Measurements from ENCODE around the gene PIK3AP1.
"Not testable (repeated sequence)": the region's sequence is repeated elsewhere in the genome, so short reads cannot be mapped to it uniquely, and the experiment has no call there.

PIK3AP1 gene

DNA sequence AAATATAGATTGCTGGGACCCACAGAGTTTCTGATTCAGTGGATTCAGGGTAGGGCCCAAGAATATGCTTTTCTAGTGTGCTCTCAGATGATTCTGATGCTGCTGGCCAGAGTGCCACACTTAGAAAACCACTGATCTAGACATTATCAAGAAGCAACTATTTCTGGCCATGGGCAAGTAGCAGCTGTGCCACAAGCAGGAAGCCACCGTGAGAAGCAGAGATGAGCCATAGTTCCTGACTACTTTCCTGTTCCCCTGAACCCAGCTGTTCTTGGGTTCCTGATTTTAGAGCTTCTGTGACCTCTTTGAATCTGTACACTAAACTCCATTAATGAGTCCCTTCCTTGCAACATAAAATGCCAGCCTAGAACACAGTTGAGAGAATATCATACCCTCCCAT is 38.1 kb upstream of the PIK3AP1 start:
- no peak for DNase-seq (ENCODE audit: low read depth)
- TF ChIP-seq, protein P1, sequence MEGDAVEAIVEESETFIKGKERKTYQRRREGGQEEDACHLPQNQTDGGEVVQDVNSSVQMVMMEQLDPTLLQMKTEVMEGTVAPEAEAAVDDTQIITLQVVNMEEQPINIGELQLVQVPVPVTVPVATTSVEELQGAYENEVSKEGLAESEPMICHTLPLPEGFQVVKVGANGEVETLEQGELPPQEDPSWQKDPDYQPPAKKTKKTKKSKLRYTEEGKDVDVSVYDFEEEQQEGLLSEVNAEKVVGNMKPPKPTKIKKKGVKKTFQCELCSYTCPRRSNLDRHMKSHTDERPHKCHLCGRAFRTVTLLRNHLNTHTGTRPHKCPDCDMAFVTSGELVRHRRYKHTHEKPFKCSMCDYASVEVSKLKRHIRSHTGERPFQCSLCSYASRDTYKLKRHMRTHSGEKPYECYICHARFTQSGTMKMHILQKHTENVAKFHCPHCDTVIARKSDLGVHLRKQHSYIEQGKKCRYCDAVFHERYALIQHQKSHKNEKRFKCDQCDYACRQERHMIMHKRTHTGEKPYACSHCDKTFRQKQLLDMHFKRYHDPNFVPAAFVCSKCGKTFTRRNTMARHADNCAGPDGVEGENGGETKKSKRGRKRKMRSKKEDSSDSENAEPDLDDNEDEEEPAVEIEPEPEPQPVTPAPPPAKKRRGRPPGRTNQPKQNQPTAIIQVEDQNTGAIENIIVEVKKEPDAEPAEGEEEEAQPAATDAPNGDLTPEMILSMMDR (IDR thresholded peaks at IDR 0.05; ENCODE audit: low read depth, low read length, missing control alignments): no peak
- no peak overlapping the region for H3K4me3 ChIP-seq (ENCODE audit: low read depth, low read length)
- in situ Hi-C loops (cut with HindIII; ENCODE audit: low sequenced_read_pairs): no loop called here

DNA sequence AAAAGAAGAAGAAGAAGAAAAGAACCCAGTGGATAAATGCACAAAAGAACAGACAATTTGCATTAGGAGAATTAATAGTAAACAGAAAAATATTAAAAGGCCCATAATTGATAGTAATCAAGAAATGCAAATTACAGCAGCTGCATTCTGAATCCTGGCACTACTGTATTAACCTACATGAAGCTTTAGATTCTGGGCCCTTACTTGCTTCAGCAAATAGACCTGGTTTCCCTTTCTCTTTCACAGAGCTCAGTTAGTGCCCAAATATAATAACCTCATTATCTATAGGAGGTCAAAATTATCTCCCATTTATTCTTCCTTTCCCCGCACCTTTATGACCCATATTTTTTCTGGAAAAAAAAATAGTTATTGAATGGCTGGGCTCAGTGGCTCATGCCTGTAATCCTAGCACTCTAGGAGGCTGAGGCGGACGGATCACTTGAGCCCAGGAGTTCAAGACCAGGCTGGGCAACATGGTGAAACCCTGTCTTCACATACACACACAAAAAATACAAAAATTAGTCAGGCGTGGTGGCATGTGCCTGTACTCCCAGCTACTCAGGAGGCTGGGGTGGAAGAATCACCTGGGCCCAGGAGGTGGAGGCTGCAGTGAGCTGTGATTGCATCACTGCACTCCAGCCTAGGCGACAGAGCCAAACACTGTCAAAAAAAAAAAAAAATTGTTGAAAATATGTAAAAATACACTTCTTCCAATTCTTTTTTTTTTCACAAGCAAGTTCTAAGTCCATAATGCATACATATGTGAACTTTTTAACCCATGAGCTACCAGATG is 36.0 kb upstream of the PIK3AP1 start:
- in situ Hi-C loops (cut with HindIII; ENCODE audit: low sequenced_read_pairs): no loop called here
- no peak overlapping the region for H3K4me3 ChIP-seq (ENCODE audit: low read depth, low read length)
- TF ChIP-seq, protein P1 (IDR thresholded peaks at IDR 0.05; ENCODE audit: low read depth, low read length, missing control alignments): no peak
- DNase-seq (ENCODE audit: low read depth): no peak

DNA sequence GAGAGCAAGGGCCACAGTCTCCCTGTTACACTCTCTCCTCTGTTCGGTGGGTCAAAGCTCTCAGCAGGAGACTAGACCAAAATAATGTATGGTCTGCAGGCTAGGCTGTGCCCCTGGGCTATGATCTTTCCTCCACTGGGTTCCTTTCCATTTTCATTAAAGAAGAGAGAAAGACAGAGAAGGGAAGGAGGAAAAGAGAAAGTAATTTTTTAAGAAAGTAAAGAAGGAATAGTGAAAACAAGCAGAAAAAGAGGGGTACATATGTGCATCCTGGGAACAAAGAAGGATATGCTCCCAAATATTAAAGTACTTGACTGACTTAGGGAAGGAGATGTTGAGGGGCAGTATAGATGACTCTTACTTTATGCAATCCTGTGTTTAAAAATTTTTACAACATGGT is 33.6 kb upstream of the PIK3AP1 start:
- H3K4me3 ChIP-seq (ENCODE audit: low read depth, low read length): no peak overlapping the region
- in situ Hi-C loops (cut with HindIII; ENCODE audit: low sequenced_read_pairs): no loop called here
- TF ChIP-seq, protein P1 (IDR thresholded peaks at IDR 0.05; ENCODE audit: low read depth, low read length, missing control alignments): no peak
- DNase-seq (ENCODE audit: low read depth): no peak

DNA sequence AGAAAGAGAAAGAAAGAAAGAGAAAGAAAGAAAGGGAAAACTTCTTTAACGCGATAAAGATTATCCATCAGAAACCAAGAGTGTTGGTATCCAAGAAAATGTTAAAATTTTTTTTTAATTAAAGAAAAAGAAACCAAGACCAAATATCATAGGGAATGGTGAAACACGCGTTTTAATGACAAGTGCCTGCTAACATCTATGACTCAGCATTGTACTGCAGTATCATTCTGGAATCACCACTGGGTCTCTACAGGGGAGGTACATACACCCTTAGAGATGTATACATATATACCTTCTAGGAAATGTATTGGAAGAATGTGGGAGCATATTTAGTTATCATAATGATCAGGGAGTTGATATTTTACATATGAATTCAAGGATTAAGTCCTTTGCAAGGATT is 32.1 kb upstream of the PIK3AP1 start:
- TF ChIP-seq, protein P1 (IDR thresholded peaks at IDR 0.05; ENCODE audit: low read depth, low read length, missing control alignments): no peak
- no peak overlapping the region for H3K4me3 ChIP-seq (ENCODE audit: low read depth, low read length)
- DNase-seq (ENCODE audit: low read depth): no peak
- in situ Hi-C loops (cut with HindIII; ENCODE audit: low sequenced_read_pairs): no loop called here

DNA sequence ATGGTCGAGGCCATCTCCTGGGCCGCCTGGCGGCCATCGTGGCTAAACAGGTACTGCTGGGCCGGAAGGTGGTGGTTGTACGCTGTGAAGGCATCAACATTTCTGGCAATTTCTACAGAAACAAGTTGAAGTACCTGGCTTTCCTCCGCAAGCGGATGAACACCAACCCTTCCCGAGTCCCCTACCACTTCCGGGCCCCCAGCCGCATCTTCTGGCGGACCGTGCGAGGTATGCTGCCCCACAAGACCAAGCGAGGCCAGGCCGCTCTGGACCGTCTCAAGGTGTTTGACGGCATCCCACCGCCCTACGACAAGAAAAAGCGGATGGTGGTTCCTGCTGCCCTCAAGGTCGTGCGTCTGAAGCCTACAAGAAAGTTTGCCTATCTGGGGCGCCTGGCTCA is 30.0 kb upstream of the PIK3AP1 start:
- in situ Hi-C loops (cut with HindIII; ENCODE audit: low sequenced_read_pairs); H3K4me3 ChIP-seq (ENCODE audit: low read depth, low read length); DNase-seq (ENCODE audit: low read depth): not testable (repeated sequence)

DNA sequence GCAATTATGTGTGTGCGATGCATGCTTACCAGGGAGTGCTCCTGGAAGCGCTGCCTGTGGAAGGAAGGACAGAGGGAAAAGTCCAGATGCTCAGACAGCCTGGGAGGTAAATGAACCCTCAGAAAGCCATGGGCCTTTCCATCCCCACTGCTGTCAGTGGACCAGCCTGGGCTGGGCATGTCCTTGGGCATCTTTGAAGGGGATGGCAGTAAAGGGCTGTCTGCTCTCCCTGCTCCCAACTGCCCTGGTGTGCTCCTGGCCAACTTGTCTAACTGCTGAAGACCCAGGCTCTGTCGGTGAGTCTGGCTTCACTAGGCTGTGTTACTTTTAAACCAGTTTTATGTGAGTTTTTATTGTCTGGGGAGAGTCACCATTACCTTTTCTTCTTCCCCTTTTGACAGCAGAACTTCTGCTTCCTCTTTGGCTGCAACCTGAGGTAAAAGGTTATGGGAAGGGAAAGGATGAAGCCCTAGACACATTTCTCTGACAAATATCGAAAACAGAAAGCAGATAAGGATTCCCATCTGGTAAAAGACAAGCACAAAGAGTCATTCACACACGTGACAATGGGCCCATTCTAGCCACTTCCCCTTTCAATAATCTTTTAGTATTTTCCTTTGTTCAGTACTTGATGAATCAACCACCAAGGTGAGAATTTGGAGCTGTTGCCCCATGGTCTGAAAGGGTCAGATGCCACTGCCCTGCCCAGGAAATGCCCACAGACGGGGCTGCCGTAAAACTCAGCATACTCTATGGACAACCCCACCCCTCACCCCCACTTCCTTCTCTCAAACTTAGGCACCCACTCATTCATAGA is 27.6 kb upstream of the PIK3AP1 start:
- TF ChIP-seq, protein P1 (IDR thresholded peaks at IDR 0.05; ENCODE audit: low read depth, low read length, missing control alignments): no peak
- H3K4me3 ChIP-seq (ENCODE audit: low read depth, low read length): no peak overlapping the region
- in situ Hi-C loops (cut with HindIII; ENCODE audit: low sequenced_read_pairs): no loop called here
- DNase-seq (ENCODE audit: low read depth): no peak

DNA sequence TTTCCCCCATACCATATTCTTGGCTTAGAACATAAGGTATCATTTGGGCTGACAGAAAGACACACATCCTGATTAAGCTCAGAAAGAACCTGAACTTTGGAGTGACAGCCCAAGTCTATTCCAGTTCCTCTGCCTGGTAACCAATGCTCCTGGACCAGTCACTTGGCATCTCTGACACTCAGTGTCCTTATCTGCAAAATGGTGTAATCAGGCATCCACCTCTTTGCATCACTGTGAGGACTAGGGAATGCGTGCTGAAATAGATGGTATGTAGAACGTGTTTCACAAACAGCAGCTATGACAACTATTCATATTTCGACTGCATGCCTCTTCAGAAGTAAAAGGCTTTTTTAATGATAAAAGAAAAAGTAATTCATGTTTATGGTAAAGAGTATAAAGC is 26.2 kb upstream of the PIK3AP1 start:
- in situ Hi-C loops (cut with HindIII; ENCODE audit: low sequenced_read_pairs): no loop called here
- no peak overlapping the region for H3K4me3 ChIP-seq (ENCODE audit: low read depth, low read length)
- DNase-seq (ENCODE audit: low read depth): no peak
- TF ChIP-seq, protein P1 (IDR thresholded peaks at IDR 0.05; ENCODE audit: low read depth, low read length, missing control alignments): no peak

Data from astrocyte of the cerebellum (primary cell).